Activated B cell treated with CpG ODN at 0.5 μM for 24 hours (primary cell): ENCODE data around the gene TIMM13. TPM values are rescaled to one million over a fixed set of nuclear protein-coding genes. Genes with fewer than 3 reads are reported as not detected.
"Not testable (repeated sequence)": the region's sequence is repeated elsewhere in the genome, so short reads cannot be mapped to it uniquely, and the experiment has no call there.

ENCODE experiments used
- ATAC-seq: fragments of 200-7000 bp; cut with Tn5 transposase; one replicate; pipeline ENCODE4 v1.10.0; 2021; ENCODE audit warnings: low read depth, mild to moderate bottlenecking, moderate library complexity
- CTCF ChIA-PET: fragments of 350-600 bp; sonication (Branson Sonifier 250); formaldehyde crosslinking; loops from one replicate; lab custom pipeline; 2021; ENCODE audit warnings: antibody characterized with exemption; lab: Charles Lee
- POLR2A ChIA-PET: fragments of 350-600 bp; sonication (Branson Sonifier 250); formaldehyde crosslinking; loops from one replicate; lab custom pipeline; 2021; ENCODE audit warnings: antibody characterized with exemption; lab: Charles Lee
- DNase-seq: peaks from one replicate; pipeline ENCODE4 v3.0.0; 2022
- H3K27ac Mint-ChIP-seq: one replicate; pipeline ENCODE4 v1.8.0; 2020; ENCODE audit warnings: mixed read lengths
- H3K27me3 Mint-ChIP-seq: one replicate; pipeline ENCODE4 v1.8.0; 2021; ENCODE audit warnings: mixed read lengths
- H3K36me3 Mint-ChIP-seq: one replicate; pipeline ENCODE4 v1.8.0; 2021; ENCODE audit warnings: low read depth, mixed read lengths
- H3K4me1 Mint-ChIP-seq: one replicate; pipeline ENCODE4 v1.8.0; 2021; ENCODE audit warnings: mixed read lengths
- H3K4me3 Mint-ChIP-seq: one replicate; pipeline ENCODE4 v1.8.0; 2020; ENCODE audit warnings: mild to moderate bottlenecking, mixed read lengths
- H3K9me3 Mint-ChIP-seq: one replicate; pipeline ENCODE4 v1.8.0; 2020; ENCODE audit warnings: mixed read lengths
- CTCF ChIP-seq: fragments of 200-600 bp; IDR thresholded peaks from one replicate; pipeline ENCODE4 v1.8.0; 2022; ENCODE audit warnings: antibody characterized with exemption, mild to moderate bottlenecking
- intact Hi-C: fragments of 100-400 bp; cut with micrococcal nuclease; formaldehyde crosslinking; loops from one replicate; pipeline ENCODE4 v1.15.1; 2024
- total RNA-seq: library from RNA; stranded (reverse); gene quantifications from 2 replicates; pipeline ENCODE4 v1.2.3, GENCODE V29; 2022

TIMM13 gene
- total RNA-seq, 1 donor from 2014 or later: 63.9 TPM

- H3K27me3 Mint-ChIP-seq: no peaks in the 10 kb centered on the region
- CTCF ChIA-PET: interaction anchor here (0.7 to 6.6 kb wide), 10 partner anchors 78 to 174 kb away, joined by 3 to 131 read pairs (median 7); no protein-coding TSS in a partner anchor
- H3K27ac Mint-ChIP-seq: peak overlapping the region; percentile 88
- DNase-seq (peak; percentile 91), ATAC-seq (peak; percentile 47)
- peaks cover 28% of the 10 kb centered on the region for H3K36me3 Mint-ChIP-seq
- no peaks in the 10 kb centered on the region for H3K9me3 Mint-ChIP-seq
- H3K4me1 Mint-ChIP-seq: peaks cover 29% of the 10 kb centered on the region
- POLR2A ChIA-PET: interaction anchor here (2.2 to 10.8 kb wide), 11 partner anchors 10 to 236 kb away, joined by 13 to 979 read pairs (median 83); partner anchors contain the start of gene TIMM13
- TF ChIP-seq CTCF: peak; percentile 58
- H3K4me3 Mint-ChIP-seq: peak overlapping the region; percentile 99
- intact Hi-C loops: loop anchor here (1.0 to 5.0 kb wide), 12 partner anchors 38 to 822 kb away; partner anchors contain the start of genes PLEKHJ1, SF3A2, TCF3 and TIMM13
These were observed 47.0 kb upstream of the TIMM13 start for GRCh38 chr19:2474232-2475017.

- H3K36me3 Mint-ChIP-seq, H3K9me3 Mint-ChIP-seq, intact Hi-C loops, H3K27ac Mint-ChIP-seq, DNase-seq, H3K27me3 Mint-ChIP-seq, H3K4me3 Mint-ChIP-seq, CTCF ChIA-PET, ATAC-seq: not testable (repeated sequence)
- peaks cover 13% of the 10 kb centered on the region for H3K4me1 Mint-ChIP-seq
- POLR2A ChIA-PET: interaction anchor here (0.5 to 1.5 kb wide), 6 partner anchors 8 to 315 kb away, joined by 3 to 7 read pairs (median 4); partner anchors contain the start of gene THOP1
These were observed 42.5 kb upstream of the TIMM13 start for GRCh38 chr19:2469915-2470200.

- ChIA-PET CTCF (no interaction called here), POLR2A (interaction anchor here (0.5 to 1.5 kb wide), 11 partner anchors 8 to 1292 kb away, joined by 3 to 8 read pairs (median 4); partner anchors contain the start of genes APBA3, LMNB2 and THOP1)
- ATAC-seq (peak; percentile 40), DNase-seq (no peak)
- intact Hi-C loops: no loop called here
- Mint-ChIP-seq H3K9me3 (no peaks in the 10 kb centered on the region), H3K4me3 (no peak overlapping the region), H3K4me1 (peaks cover 10% of the 10 kb centered on the region), H3K36me3 (no peaks in the 10 kb centered on the region), H3K27ac (no peak overlapping the region), H3K27me3 (no peaks in the 10 kb centered on the region)
- TF ChIP-seq CTCF: no peak
These were observed 41.9 kb upstream of the TIMM13 start for GRCh38 chr19:2469102-2469914.

GRCh38 chr19:2468596-2468995 lies 41.2 kb upstream of the TIMM13 start:
- no peak for DNase-seq
- Mint-ChIP-seq H3K4me1 (peaks cover 7% of the 10 kb centered on the region), H3K27ac (no peak overlapping the region), H3K36me3 (no peaks in the 10 kb centered on the region), H3K9me3 (no peaks in the 10 kb centered on the region), H3K27me3 (no peaks in the 10 kb centered on the region), H3K4me3 (no peak overlapping the region)
- intact Hi-C loops: no loop called here
- no peak for ATAC-seq
- TF ChIP-seq CTCF: no peak
- ChIA-PET CTCF (no interaction called here), POLR2A (interaction anchor here (0.6 to 1.4 kb wide), 3 partner anchors 12 to 1293 kb away, joined by 3 to 6 read pairs (median 4); partner anchors contain the start of genes APBA3 and LMNB2)

- Mint-ChIP-seq H3K36me3 (no peaks in the 10 kb centered on the region), H3K9me3 (no peaks in the 10 kb centered on the region), H3K4me1 (peaks cover 10% of the 10 kb centered on the region), H3K4me3 (no peak overlapping the region), H3K27me3 (no peaks in the 10 kb centered on the region), H3K27ac (no peak overlapping the region)
- intact Hi-C loops: no loop called here
- TF ChIP-seq CTCF: no peak
- ChIA-PET POLR2A (no interaction called here), CTCF (no interaction called here)
- ATAC-seq (no peak), DNase-seq (no peak)
These were observed 37.0 kb upstream of the TIMM13 start for GRCh38 chr19:2464389-2464788.

- POLR2A ChIA-PET: interaction anchor here (1.0 kb wide), 1 partner anchor 12 kb away, joined by 3 read pairs; the partner anchor contains the start of gene GADD45B
- not testable (repeated sequence) for H3K27me3 Mint-ChIP-seq
These were observed 36.3 kb upstream of the TIMM13 start for GRCh38 chr19:2463694-2464093.

More at GRCh38 chr19:2463694-2464093, 36.3 kb upstream of the TIMM13 start:
- H3K27ac Mint-ChIP-seq, intact Hi-C loops, H3K9me3 Mint-ChIP-seq, H3K4me3 Mint-ChIP-seq, H3K36me3 Mint-ChIP-seq, H3K4me1 Mint-ChIP-seq, DNase-seq, ATAC-seq: not testable (repeated sequence)
- CTCF ChIA-PET: interaction anchor here (0.7 kb wide), 1 partner anchor 70 kb away, joined by 3 read pairs; no protein-coding TSS in a partner anchor
